Measurements from ENCODE around the gene IL18R1. TPM values are rescaled to one million over a fixed set of nuclear protein-coding genes. Genes with fewer than 3 reads are reported as not detected.
A peak's percentile ranks its signal among the peaks of the same experiment; 100 is the strongest.

The IL18R1 gene
- total and polyA plus RNA-seq, 9 of the 15 experiments (the other 6 are each of a cell fraction or from before 2014, with no cell fraction given) = 0.55 to 10.0 (median 2.5) TPM

GRCh38 chr2:102439065-102439695, 83.6 kb downstream of the IL18R1 start (continued):
- TF ChIP-seq MGA (IDR thresholded peaks at IDR 0.05) (no peak; the same call in 1 of the 2 replicates), HMBOX1 (IDR thresholded peaks at IDR 0.05) (peak; percentile 55; the same call in 1 of the 2 replicates), OTX1 (CRISPR knock-in tag; IDR thresholded peaks at IDR 0.05) (0 out of 2 replicates have a peak, but pooled peaks have one; percentile 66), ZNF695 (CRISPR knock-in tag; IDR thresholded peaks at IDR 0.05) (no peak), SMARCA4 (IDR thresholded peaks at IDR 0.05) (0 out of 2 replicates have a peak, but pooled peaks have one; percentile 23), NEUROD1 (IDR thresholded peaks at IDR 0.05; ENCODE audit: borderline replicate concordance, low read depth, low read length, partially characterized antibody) (no peak), KAT7 (CRISPR knock-in tag; IDR thresholded peaks at IDR 0.05; ENCODE audit: borderline replicate concordance) (no peak), POLR2AphosphoS2 (IDR thresholded peaks at IDR 0.05; ENCODE audit: low read length) (no peak), ATF2 (CRISPR knock-in tag; IDR thresholded peaks at IDR 0.05) (no peak), RNF219 (CRISPR knock-in tag; IDR thresholded peaks at IDR 0.05) (no peak), TEAD4 (IDR thresholded peaks at IDR 0.05; ENCODE audit: low read length) (peak; percentile 23; the same call in 1 of the 2 replicates), TEAD4 (CRISPR knock-in tag; IDR thresholded peaks at IDR 0.05; ENCODE audit: borderline replicate concordance) (no peak)

Measured in K562 (cell line).